RWPE2 (cell line): Measurements from ENCODE around the gene LDLRAD4.

Experiments
- ATAC-seq: fragments of 200-7000 bp; cut with Tn5 transposase; 3 replicates; pipeline ENCODE4 v1.9.1; 2021; ENCODE audit warnings: low read depth
- DNase-seq: peaks from one replicate; pipeline ENCODE4 v3.0.0-alpha.2; 2020; ENCODE audit warnings: low spot score
- H3K27ac ChIP-seq: fragments of 450-650 bp; 2 replicates; pipeline ENCODE4 v1.5.1; 2017; ENCODE audit warnings: mild to moderate bottlenecking; ENCODE audit not compliant: poor library complexity, severe bottlenecking
- H3K27me3 ChIP-seq: fragments of 250-450 bp; sonication (Bioruptor Pico); 2 replicates; pipeline ENCODE4 v1.5.1; 2021; ENCODE audit warnings: mild to moderate bottlenecking, moderate library complexity; ENCODE audit not compliant: insufficient read depth, poor library complexity, severe bottlenecking
- H3K36me3 ChIP-seq: fragments of 250-450 bp; sonication (Bioruptor Pico); 2 replicates; pipeline ENCODE4 v1.5.1; 2020; ENCODE audit warnings: low read depth, mild to moderate bottlenecking, moderate library complexity
- H3K4me1 ChIP-seq: fragments of 250-450 bp; sonication (Bioruptor Pico); 2 replicates; pipeline ENCODE4 v1.5.1; 2021; ENCODE audit warnings: mild to moderate bottlenecking, moderate library complexity; ENCODE audit not compliant: insufficient read depth, poor library complexity, severe bottlenecking
- H3K4me3 ChIP-seq: fragments of 250-450 bp; sonication (Bioruptor Pico); 2 replicates; pipeline ENCODE4 v1.5.1; 2021; ENCODE audit warnings: mild to moderate bottlenecking, moderate library complexity; ENCODE audit not compliant: severe bottlenecking
- H3K9me3 ChIP-seq: fragments of 250-450 bp; sonication (Bioruptor Pico); 2 replicates; pipeline ENCODE4 v1.5.1; 2021; ENCODE audit warnings: mild to moderate bottlenecking, moderate library complexity; ENCODE audit not compliant: severe bottlenecking
- TF ChIP-seq, protein P1 (sequence below): fragments of 450-650 bp; IDR thresholded peaks from one replicate; pipeline ENCODE4 v1.5.1; 2017; ENCODE audit warnings: mild to moderate bottlenecking, moderate library complexity; ENCODE audit not compliant: poor library complexity, severe bottlenecking

Gene LDLRAD4

DNA sequence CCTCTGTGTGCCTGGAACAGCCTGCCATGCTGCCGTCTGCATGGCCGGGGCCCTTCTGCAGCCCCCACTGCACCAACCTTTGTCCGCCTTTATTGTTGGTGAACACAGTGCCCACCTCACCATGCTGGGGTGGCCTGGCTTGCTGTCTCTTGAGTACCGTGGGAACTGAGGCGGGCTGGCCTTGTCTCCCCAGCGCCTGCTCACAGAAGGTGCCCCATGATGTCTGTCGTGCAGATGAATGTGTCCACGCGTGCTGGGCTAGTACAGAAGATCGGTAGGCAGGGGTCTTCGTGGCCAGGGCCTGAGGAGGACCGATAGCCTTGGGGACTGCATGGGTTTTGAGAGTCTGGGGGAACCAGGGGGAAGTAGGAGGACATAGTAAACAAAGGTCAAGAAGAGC lies 242.4 kb downstream of the LDLRAD4 start:
- Histone ChIP-seq H3K9me3 (no peaks in the 10 kb centered on the region), H3K4me1 (no peaks in the 10 kb centered on the region), H3K27ac (no peak overlapping the region), H3K36me3 (no peaks in the 10 kb centered on the region), H3K4me3 (no peak overlapping the region), H3K27me3 (no peaks in the 10 kb centered on the region)
- ATAC-seq: no peak
- TF ChIP-seq, protein P1, sequence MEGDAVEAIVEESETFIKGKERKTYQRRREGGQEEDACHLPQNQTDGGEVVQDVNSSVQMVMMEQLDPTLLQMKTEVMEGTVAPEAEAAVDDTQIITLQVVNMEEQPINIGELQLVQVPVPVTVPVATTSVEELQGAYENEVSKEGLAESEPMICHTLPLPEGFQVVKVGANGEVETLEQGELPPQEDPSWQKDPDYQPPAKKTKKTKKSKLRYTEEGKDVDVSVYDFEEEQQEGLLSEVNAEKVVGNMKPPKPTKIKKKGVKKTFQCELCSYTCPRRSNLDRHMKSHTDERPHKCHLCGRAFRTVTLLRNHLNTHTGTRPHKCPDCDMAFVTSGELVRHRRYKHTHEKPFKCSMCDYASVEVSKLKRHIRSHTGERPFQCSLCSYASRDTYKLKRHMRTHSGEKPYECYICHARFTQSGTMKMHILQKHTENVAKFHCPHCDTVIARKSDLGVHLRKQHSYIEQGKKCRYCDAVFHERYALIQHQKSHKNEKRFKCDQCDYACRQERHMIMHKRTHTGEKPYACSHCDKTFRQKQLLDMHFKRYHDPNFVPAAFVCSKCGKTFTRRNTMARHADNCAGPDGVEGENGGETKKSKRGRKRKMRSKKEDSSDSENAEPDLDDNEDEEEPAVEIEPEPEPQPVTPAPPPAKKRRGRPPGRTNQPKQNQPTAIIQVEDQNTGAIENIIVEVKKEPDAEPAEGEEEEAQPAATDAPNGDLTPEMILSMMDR: no peak
- no peak for DNase-seq

DNA sequence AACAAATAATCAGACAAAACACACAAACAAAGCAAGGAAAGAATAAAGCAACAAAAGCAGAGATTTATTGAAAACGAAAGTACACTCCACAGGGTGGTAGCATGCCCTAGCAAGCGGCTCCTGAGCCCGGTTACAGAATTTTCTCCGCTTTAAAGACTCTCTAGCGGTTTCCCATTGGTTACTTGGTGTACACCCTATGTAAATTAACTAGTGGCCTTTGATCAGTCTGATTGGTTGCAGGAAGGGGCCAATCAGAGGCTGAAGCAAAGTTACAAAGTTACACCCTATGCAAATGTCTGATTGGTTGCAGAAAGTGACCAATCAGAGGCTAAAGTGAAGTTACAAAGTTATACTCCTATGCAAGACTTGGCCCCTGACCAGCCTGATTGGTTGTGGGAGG lies 242.9 kb downstream of the LDLRAD4 start:
- TF ChIP-seq, protein P1: no peak
- Histone ChIP-seq H3K4me3 (no peak overlapping the region), H3K27me3 (no peaks in the 10 kb centered on the region), H3K9me3 (no peaks in the 10 kb centered on the region), H3K36me3 (no peaks in the 10 kb centered on the region), H3K27ac (no peak overlapping the region), H3K4me1 (no peaks in the 10 kb centered on the region)
- ATAC-seq (no peak), DNase-seq (no peak)

DNA sequence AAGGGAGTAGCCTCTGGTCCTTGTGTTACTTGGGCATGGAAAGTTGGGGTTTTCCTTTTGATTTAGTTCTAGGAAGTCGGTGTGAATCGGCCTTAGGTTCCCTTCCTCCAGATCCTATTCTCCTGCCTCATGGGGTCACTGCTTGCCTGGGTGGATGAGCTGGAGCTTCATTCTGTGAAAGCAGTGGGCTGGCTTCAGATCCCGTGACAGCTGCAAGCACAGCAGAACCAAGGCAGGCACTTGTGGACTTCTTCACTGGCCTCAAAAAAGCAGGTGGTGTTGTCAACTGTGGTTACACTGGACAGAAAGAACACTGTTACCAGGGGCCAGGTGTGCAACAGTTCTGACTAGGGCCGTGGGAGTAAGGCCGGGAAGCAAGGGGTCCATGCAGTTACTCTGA lies 243.4 kb downstream of the LDLRAD4 start:
- TF ChIP-seq, protein P1: no peak
- no peaks in the 10 kb centered on the region for H3K27me3 ChIP-seq
- H3K4me1 ChIP-seq: no peaks in the 10 kb centered on the region
- no peaks in the 10 kb centered on the region for H3K36me3 ChIP-seq
- no peak overlapping the region for H3K27ac ChIP-seq
- ATAC-seq: no peak
- no peak for DNase-seq
- H3K4me3 ChIP-seq: no peak overlapping the region
- H3K9me3 ChIP-seq: no peaks in the 10 kb centered on the region

DNA sequence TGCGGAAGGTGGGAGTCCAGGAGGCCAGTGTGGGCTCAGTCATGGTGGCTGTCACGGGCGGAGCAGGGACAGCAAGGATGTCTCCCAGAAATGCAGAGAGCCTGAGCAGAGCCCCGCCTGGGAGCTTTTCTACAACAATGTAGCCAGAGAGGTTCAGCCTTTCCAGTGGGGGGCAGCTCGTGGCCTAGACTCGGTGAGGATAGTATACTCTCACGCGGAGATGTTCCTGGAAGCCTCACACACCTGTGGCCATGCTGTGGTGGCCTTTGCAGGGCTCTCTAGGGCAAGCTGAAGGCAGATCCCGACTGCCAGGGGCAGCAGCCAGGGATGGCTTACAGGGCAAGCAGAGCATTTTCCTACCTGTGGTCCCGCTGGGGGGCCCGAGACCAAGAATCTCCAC lies 244.1 kb downstream of the LDLRAD4 start:
- ATAC-seq (no peak), DNase-seq (no peak)
- Histone ChIP-seq H3K4me3 (no peak overlapping the region), H3K4me1 (no peaks in the 10 kb centered on the region), H3K27me3 (no peaks in the 10 kb centered on the region), H3K36me3 (no peaks in the 10 kb centered on the region), H3K27ac (no peak overlapping the region), H3K9me3 (no peaks in the 10 kb centered on the region)
- TF ChIP-seq, protein P1: no peak

DNA sequence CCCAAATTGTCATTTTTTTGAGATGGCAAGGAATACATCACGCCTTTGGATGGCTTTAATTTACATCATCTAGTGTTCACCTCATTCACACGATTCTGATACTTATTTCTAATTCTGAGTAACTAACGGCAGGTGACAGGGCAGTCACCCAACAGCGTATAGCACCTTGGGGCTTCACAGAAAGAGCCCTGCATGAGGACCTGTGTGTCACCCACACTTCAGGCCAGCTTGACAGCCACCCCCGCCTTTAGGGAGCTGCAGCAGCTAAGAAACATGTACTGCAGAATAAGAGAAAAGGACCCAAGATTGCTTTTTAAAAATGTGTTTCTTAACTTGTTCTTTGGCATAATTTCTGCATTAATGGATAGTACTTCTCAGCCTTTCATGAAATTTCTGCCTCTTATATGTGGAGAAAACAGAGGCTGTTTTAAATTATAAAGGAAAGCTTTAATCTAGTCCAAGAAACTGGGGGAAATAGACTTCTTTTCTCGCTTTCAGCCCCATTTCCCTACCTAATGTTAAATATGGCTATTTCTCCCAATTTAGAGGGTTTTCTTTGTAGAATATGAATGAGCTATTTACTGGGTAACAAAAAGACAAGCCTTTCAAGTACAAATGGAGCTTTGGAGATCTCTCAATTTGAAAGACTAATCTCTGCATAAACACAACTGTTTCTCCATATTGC lies 245.1 kb downstream of the LDLRAD4 start:
- DNase-seq (no peak), ATAC-seq (no peak)
- no peaks in the 10 kb centered on the region for H3K27me3 ChIP-seq
- TF ChIP-seq, protein P1: no peak
- no peak overlapping the region for H3K27ac ChIP-seq
- no peak overlapping the region for H3K4me3 ChIP-seq
- no peaks in the 10 kb centered on the region for H3K9me3 ChIP-seq
- H3K4me1 ChIP-seq: no peaks in the 10 kb centered on the region
- H3K36me3 ChIP-seq: no peaks in the 10 kb centered on the region
